Measurements from ENCODE around the gene BAG1.

The BAG1 gene

DNA sequence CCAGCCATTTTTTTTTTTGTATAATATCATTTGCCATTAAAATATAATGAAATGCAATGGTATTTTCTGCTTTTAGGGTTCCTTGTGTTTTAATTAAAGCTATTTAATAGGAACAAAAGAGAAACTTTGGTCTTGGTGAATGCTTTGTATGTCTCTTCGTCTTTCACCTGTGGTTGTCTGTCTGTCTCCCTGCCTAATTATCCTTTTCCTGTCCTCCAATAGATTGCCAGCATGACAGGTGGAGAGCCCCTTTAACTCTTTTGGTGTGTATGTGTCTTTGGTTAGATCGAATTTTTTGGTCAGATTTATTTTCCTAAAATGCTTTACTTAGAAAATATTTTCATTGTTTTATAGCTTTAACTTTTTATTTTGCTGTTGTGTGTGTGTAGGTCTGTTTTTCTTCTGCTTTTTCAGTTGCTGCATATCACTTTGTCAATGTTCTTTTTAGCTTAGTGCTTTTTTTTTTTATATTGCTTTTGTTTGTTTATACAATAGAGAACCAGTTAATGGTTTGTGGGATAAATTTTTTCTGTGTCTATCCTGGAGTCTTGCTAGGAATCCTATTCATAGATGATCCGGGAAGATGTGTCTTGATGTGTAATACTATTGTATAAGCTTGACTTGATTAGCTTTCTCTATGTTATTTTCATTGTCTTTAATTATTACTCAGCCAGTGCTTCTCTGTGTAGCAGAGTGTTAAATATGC lies 8.9 kb upstream of the BAG1 start:
- DNase-seq = peak; percentile 24

GRCh38 chr9:33272061-33272460 lies 7.6 kb upstream of the BAG1 start:
- peak; percentile 67 for DNase-seq

GRCh38 chr9:33270146-33270545 lies 5.6 kb upstream of the BAG1 start:
- no peak for DNase-seq

- no peak for DNase-seq
Measured at GRCh38 chr9:33267151-33267767, 2.8 kb upstream of the BAG1 start.

DNA sequence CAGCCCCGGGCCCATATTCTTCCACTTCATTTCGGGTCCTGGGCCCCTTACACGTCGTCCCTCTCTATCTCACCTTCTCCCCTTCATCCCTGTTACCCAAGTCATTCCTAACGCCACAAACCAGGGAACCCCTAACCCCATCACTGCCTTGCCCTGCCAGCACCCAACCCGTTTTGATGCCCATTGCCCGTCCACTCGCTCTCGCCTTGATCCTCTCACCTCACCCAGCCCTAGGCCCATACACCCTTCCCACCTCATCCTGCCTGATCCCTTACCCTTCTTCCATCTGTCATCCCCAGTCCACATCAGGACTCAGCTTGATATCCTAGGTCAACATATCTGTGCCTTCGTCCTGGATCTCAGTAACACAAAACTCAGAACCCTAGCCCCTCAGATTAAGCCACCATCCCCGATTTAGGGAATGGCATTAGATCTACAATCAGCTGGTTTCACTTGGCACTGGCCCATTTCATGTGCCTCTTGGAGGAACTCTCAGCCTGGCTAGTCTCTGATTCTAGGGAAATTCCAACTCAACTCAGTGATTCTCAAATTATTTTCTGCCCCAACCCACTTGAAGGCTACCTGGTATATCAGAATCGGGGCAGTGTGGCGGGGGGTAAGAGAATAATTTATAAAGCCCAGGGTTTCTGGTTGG lies 830 bp upstream of the BAG1 start:
- DNase-seq = no peak

- no peak for DNase-seq
Measured at GRCh38 chr9:33264003-33264472, 470 bp downstream of the BAG1 start.

DNA sequence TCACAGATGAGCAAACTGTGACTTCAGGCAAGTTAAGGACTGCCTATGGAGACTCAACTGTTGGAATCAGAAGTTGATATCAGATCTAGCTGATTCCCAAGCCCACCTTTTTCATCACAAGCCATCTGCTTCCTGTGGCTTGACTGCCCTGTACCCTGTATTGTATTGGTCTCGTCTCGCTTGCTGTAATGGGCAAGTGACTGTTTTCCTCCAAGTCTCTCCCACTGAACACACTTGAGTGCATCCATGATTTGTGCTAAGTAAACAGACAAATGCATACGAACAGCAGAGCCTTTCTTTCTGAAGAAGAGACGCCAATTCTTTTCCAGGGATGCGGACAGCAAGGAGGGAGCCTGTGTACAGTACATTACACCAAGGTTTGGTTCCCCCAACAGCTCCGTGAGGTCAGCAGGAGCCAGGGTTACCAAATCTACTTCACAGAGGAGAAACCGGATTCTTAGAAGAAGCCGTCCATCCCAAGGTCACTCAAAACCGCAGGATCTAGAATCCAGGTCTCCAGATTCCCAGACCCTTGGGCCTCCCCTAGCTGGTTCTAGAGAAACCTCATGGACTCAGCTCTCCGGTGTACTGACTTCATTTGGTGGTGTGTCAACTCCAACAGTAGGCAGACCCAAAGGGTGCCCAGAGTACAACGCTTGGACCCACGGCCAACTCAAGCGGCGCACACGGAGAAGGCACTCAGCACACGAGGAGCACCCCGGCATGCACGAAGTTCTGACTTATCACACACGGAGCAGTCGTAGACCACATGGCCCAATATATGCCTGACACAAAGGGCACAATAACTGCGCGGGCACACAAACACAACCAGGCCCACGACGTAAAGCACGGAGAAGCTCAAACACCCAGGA lies 1.1 kb downstream of the BAG1 start:
- DNase-seq = peak; percentile 25

DNA sequence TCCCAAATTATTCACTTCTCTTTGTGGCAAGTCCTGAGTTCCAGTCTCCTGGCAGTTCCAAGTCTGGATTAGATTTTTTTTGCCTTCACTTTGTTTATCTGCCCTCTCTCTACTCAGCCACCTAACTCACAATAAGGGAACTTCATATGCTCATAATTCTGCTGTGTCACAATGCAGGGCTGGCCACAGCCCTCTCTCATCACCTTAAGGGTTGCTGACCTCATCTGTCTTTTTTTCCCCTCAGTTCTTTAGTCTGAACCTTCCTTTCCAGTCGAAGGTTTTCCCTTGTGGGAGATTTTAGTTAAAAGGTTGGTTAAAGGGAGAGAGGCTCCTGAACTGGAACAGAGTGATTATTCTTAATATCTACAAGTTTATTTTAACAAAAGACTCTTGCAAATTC lies 4.1 kb downstream of the BAG1 start:
- DNase-seq = no peak

- DNase-seq = no peak
Measured at GRCh38 chr9:33257276-33257675, 7.2 kb downstream of the BAG1 start.

DNA sequence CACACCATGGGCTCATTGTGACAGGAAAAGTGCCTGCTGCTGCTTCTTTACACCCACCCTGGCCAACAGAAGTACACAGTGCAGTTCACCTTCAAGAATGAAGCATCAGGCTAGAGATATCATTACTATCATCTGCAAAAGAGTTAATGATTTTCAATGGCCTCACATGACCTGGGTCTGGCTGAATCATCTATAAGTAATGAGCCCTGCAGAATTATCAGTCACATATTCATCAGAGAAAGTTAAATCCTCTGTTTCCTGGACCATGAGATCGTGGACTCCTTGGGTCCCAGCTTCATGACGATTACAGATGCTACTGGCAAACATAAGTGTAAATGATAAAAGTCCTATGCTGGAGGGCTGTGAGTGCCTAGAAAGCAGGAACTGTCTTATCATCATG lies 8.3 kb downstream of the BAG1 start:
- DNase-seq = no peak

GRCh38 chr9:33255471-33255870 lies 9.0 kb downstream of the BAG1 start:
- DNase-seq = no peak

- DNase-seq = no peak
Measured at GRCh38 chr9:33255014-33255413, 9.5 kb downstream of the BAG1 start.

- DNase-seq = no peak
Measured at GRCh38 chr9:33254211-33254610, 10.3 kb downstream of the BAG1 start.

DNA sequence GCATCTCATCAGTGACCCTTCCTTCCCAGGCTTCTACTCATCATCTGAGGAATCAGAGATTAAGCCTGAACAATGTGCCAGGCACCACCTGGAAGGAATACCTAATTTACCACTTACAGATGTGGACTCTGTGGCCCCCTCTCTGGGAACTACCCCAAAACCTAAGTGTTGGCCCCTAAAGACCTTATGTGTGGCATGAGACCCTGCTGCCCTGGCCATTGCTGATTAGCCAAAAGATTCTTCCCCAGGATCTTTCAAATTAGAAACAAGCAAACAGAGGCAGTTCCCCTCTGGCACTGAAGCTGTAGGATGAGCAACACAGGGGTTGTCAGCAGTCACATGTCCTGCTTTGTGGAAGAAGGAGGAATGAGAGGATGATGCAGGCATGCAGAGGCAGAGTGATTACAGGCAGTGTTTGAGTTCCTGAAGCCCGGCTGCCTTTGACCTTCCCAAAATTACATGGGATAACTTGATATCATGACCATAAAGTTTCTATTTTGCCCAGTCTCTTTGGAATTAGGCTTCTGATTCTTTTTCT lies 14.0 kb downstream of the BAG1 start:
- DNase-seq = no peak

DNA sequence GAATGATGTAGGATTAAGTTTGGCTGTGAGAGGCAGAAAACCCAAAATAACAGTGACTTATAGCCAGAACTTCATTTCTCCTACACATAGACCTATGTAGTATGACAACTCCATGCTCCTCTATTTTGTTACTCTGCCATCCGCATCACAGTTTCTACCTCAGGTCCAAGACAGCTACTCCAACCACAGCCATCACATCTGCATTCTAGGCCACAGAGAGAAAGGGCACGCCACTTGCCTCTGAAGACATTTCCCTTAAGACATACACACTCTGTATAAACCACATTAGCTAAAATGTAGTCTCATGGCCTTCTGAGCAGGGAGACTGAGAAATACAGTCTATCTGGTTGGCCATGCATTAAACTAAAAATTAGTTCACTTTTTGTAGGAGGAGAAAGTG lies 14.5 kb downstream of the BAG1 start:
- no peak for DNase-seq

- DNase-seq = no peak
Measured at GRCh38 chr9:33249087-33249658, 15.3 kb downstream of the BAG1 start.

DNA sequence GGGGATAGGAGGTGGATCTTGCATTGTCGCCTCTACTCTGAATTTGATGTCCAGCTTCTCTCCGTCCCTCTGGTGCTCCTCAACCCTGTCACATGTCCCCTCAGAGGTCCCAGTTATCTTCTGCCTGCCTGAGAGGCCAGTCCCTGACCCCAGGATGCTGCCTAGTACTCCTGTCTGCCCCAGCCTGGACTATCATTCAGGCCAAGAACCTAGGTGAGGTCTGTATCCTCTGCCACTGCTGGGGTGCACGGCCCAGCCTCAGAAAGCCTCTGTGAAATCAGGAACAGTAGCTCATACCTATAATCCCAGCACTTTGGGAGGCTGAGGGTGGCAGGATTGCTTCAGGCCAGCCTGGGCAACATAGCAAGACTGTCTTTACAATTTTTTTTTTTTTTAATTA lies 15.9 kb downstream of the BAG1 start:
- no peak for DNase-seq

DNA sequence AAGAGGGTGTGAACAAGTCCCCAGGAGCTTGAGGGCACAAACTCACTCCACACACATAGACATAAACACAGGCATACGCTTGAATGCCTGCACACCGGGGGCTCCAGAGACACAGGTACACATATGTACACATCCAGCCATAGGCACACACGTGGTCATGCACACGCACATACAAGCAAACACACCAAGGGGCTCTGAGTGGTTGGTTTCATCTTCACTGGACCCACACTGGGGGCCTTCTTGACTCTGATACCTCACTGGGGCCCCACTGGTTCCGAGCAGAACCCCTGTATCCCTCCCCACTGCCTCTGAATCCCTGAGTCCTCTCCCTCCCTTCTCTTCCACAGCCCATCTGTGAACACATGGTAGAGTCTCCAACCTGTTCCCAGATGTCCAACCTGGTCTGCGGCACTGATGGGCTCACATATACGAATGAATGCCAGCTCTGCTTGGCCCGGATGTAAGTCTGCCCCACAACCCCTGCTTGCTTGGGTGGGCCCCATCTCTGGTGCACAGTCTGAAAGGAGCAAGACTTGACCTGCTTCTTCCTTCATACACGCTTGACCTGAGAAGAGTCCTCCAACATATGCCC lies 18.1 kb downstream of the BAG1 start:
- no peak for DNase-seq

DNA sequence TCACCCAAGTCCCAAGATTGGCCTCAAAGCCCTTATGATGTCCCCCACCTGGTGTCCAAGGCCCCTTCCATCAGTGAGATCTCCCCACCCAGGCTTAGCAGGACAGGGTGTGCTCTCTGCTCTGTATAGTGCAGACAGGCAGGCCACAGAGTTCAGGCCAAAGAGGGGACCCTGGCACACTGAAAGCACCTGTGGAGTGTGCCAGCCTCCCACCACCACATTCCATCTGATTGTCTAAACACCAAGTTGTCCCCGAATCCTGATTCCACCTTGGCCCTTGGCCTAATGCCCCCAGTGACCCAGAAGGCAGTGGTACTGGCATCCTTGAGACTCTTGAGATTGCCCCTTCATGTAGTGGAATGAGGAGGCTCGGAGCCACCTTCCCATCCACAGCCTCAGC lies 19.2 kb downstream of the BAG1 start:
- no peak for DNase-seq

- DNase-seq = no peak
Measured at GRCh38 chr9:33244137-33244784, 20.2 kb downstream of the BAG1 start.

DNA sequence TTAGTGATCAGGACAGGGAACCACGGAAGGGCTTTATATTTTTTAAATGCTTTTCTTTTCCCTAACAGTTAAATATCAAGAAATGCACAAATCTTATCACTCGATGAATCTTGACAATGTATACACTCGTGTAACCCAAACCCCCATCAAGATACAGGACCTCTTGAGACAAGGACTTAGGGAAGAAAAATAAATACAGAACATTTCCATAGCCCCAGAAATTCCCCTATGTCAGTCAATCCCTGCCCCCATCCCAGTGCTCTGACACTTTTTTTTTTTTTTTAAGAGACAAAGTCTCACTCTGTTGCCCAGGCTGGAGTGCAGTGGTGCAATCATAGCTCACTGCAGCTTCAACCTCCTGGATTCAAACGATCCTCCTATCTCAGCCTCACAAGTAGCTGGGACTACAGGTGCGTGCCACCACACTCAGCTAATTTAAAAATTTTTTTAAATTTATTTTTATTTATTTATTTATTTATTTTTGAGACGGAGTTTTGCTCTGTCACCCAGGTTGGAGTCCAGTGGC lies 21.8 kb downstream of the BAG1 start:
- no peak for DNase-seq
